OCI-LY1 (cell line): Measurements from ENCODE around the gene POLR2C.

ENCODE experiments used
- EZH2 ChIP-seq: fragments of 200-600 bp; sonication (generic), shearing (Covaris generic); IDR thresholded peaks from 2 replicates; pipeline ENCODE4 v1.8.0; 2017; ENCODE audit warnings: borderline replicate concordance, mixed run types, mild to moderate bottlenecking, antibody characterized with exemption, low read length, moderate library complexity, mixed read lengths
- TF ChIP-seq, protein P1 (sequence below): fragments of 200-600 bp; sonication (generic), shearing (Covaris generic); IDR thresholded peaks from 2 replicates; pipeline ENCODE4 v1.5.1; 2017; ENCODE audit warnings: mild to moderate bottlenecking, antibody characterized with exemption, low read length, moderate library complexity, mixed read lengths

DNA sequence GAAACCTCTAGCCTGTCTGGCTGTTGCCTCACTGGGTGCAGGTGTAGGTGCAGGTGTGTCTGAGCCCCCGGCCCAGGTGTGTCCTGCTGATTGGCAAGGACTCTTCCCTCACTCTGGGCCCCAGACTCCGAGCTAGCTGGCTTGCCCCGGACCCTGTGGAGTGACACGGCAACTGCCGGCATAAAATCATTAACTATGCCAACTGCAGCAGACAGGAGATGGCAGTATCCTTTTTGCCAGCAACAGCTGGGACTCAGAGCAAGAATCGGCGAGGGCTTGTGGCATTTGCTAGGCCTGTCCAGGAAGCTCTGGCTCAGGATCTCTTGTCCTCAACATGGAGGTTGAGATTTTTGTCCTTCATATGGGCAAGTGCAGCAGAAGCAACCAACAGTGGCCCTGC lies 36.1 kb upstream of the POLR2C start:
- TF ChIP-seq, protein P1, sequence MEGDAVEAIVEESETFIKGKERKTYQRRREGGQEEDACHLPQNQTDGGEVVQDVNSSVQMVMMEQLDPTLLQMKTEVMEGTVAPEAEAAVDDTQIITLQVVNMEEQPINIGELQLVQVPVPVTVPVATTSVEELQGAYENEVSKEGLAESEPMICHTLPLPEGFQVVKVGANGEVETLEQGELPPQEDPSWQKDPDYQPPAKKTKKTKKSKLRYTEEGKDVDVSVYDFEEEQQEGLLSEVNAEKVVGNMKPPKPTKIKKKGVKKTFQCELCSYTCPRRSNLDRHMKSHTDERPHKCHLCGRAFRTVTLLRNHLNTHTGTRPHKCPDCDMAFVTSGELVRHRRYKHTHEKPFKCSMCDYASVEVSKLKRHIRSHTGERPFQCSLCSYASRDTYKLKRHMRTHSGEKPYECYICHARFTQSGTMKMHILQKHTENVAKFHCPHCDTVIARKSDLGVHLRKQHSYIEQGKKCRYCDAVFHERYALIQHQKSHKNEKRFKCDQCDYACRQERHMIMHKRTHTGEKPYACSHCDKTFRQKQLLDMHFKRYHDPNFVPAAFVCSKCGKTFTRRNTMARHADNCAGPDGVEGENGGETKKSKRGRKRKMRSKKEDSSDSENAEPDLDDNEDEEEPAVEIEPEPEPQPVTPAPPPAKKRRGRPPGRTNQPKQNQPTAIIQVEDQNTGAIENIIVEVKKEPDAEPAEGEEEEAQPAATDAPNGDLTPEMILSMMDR = no peak
- TF ChIP-seq EZH2 = no peak
